Measurements from ENCODE around the gene ARF4. TPM values are rescaled to one million over a fixed set of nuclear protein-coding genes. Genes with fewer than 3 reads are reported as not detected.

Gene ARF4
- total RNA-seq, 1 donor from 2014 or later = 130 TPM

GRCh38 chr3:57530071-57530608, 67.0 kb downstream of the ARF4 start:
- Histone ChIP-seq H3K4me3 (no peak overlapping the region), H3K36me3 (no peaks in the 10 kb centered on the region), H3K9me3 (no peaks in the 10 kb centered on the region), H3K27ac (no peak overlapping the region), H3K4me1 (no peaks in the 10 kb centered on the region), H3K27me3 (no peaks in the 10 kb centered on the region)
- no peak for TF ChIP-seq CTCF (IDR thresholded peaks at IDR 0.05)
- no peak for ATAC-seq
- intact Hi-C loops (cut with DNase I) = no loop called here
- DNase-seq = no peak

Other genes with a start within 250 kb of the ARF4 start
- 0.52 TPM for gene DNAH12, start 53.0 kb downstream of the ARF4 start, total RNA-seq
- 20.4 TPM for gene PDE12, start 41.1 kb downstream of the ARF4 start, total RNA-seq
- gene DENND6A, start 95.7 kb upstream of the ARF4 start, total RNA-seq = 25.9 TPM
- 65.2 TPM for gene SLMAP, start 159.0 kb upstream of the ARF4 start, total RNA-seq

All from upper lobe of right lung (tissue), 1 donor.